PC-9 (cell line): ENCODE measurements around the gene CNTNAP2.

Experiments
- EZH2 ChIP-seq: fragments of 200-600 bp; sonication (generic); IDR thresholded peaks from 2 replicates; pipeline ENCODE4 v1.8.0; 2017; ENCODE audit warnings: antibody characterized with exemption, low read depth
- TF ChIP-seq, protein P1 (sequence below): fragments of 200-600 bp; sonication (generic); conservative IDR thresholded peaks from 2 replicates; pipeline ENCODE4 v1.6.1; 2017; ENCODE audit warnings: mixed run types, antibody characterized with exemption, mild to moderate bottlenecking, moderate library complexity

DNA sequence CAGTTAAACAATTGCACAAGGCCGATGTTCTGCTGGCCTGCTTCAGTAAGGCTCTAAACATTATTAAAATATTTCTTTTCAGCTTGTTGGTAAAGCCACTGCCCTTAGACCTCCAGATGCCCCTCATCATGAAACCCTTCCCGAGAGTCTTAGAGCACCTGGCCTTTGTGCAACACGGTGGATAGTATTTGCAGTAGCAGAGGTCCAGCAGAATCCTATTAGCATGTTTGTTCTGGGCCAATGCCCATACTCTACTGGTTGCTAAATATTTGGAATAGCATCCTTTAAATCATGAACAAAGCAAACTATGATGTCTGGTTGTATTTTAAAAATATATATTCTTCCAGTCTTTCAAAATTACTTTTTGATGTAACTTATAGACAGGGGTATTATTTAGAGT lies 584.6 kb downstream of the CNTNAP2 start:
- TF ChIP-seq, protein P1, sequence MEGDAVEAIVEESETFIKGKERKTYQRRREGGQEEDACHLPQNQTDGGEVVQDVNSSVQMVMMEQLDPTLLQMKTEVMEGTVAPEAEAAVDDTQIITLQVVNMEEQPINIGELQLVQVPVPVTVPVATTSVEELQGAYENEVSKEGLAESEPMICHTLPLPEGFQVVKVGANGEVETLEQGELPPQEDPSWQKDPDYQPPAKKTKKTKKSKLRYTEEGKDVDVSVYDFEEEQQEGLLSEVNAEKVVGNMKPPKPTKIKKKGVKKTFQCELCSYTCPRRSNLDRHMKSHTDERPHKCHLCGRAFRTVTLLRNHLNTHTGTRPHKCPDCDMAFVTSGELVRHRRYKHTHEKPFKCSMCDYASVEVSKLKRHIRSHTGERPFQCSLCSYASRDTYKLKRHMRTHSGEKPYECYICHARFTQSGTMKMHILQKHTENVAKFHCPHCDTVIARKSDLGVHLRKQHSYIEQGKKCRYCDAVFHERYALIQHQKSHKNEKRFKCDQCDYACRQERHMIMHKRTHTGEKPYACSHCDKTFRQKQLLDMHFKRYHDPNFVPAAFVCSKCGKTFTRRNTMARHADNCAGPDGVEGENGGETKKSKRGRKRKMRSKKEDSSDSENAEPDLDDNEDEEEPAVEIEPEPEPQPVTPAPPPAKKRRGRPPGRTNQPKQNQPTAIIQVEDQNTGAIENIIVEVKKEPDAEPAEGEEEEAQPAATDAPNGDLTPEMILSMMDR: no peak
- TF ChIP-seq EZH2: no peak
